K562 (cell line): Measurements from ENCODE around the gene PALM3. TPM values are rescaled to one million over a fixed set of nuclear protein-coding genes. Genes with fewer than 3 reads are reported as not detected.

Experiments
- BCOR ChIP-seq: fragments of 450-650 bp; IDR thresholded peaks from 2 replicates; pipeline ENCODE4 v1.6.1; 2016
- CBX3 ChIP-seq, 2 experiments: IDR thresholded peaks; 1 replicate in 1 of 2; 2 replicates in 1 of 2; pipeline ENCODE4 v1.6.1; 2012; ENCODE audit warnings: inconsistent platforms in 2 of 2, low read length in 2 of 2, borderline replicate concordance in 1 of 2, control low read depth in 1 of 2
- CHD4 ChIP-seq: fragments of 200-600 bp; sonication (generic); IDR thresholded peaks from 3 replicates; pipeline ENCODE4 v1.6.1; 2012; ENCODE audit warnings: low read depth, mild to moderate bottlenecking, mixed read lengths, low read length, inconsistent platforms; ENCODE audit not compliant: insufficient read depth, insufficient replicate concordance, poor library complexity, severe bottlenecking
- FOXK1 ChIP-seq: sonication (generic); formaldehyde crosslinking; IDR thresholded peaks from 2 replicates; pipeline ENCODE4 v1.8.0; 2022; ENCODE audit warnings: missing genetic modification reagents, mild to moderate bottlenecking, borderline replicate concordance
- GATAD2B ChIP-seq: fragments of 450-650 bp; IDR thresholded peaks from 2 replicates; pipeline ENCODE4 v1.6.1; 2017; ENCODE audit warnings: mild to moderate bottlenecking, borderline replicate concordance
- HIVEP1 ChIP-seq: fragments of 250-450 bp; sonication (Bioruptor Pico); IDR thresholded peaks from 2 replicates; pipeline ENCODE4 v1.4.0; 2020; ENCODE audit warnings: mild to moderate bottlenecking
- HNRNPLL ChIP-seq: fragments of 200-400 bp; formaldehyde crosslinking; IDR thresholded peaks from 2 replicates; pipeline ENCODE4 v1.6.1; 2017; ENCODE audit warnings: low read length, low read depth, mild to moderate bottlenecking; ENCODE audit not compliant: poor library complexity, severe bottlenecking
- KLF13 ChIP-seq: fragments of 450-650 bp; IDR thresholded peaks from 2 replicates; pipeline ENCODE4 v1.6.1; 2016; ENCODE audit warnings: missing genetic modification characterization, low read depth, mild to moderate bottlenecking, missing compliant biosample characterization, moderate library complexity, borderline replicate concordance
- MIER1 ChIP-seq: fragments of 450-650 bp; IDR thresholded peaks from 2 replicates; pipeline ENCODE4 v1.6.1; 2016; ENCODE audit warnings: antibody characterized with exemption, mild to moderate bottlenecking, low read depth
- RBM14 ChIP-seq: fragments of 200-400 bp; formaldehyde crosslinking; IDR thresholded peaks from 2 replicates; pipeline ENCODE4 v1.6.1; 2018; ENCODE audit warnings: low read depth, mild to moderate bottlenecking, low read length, moderate library complexity, borderline replicate concordance; ENCODE audit not compliant: insufficient read depth
- RBM25 ChIP-seq: fragments of 200-400 bp; formaldehyde crosslinking; IDR thresholded peaks from 2 replicates; pipeline ENCODE4 v1.6.1; 2018; ENCODE audit warnings: low read length, low read depth, moderate library complexity; ENCODE audit not compliant: severe bottlenecking
- RCOR1 ChIP-seq, 2 experiments: IDR thresholded peaks; 2 replicates each; pipeline ENCODE4 v1.6.1; 2012; ENCODE audit warnings: low read depth in 2 of 2, low read length in 2 of 2, borderline replicate concordance in 1 of 2, improper control_type of control experiment in 1 of 2
- SRSF3 ChIP-seq: fragments of 200-400 bp; formaldehyde crosslinking; IDR thresholded peaks from 2 replicates; pipeline ENCODE4 v1.6.1; 2016; ENCODE audit warnings: mild to moderate bottlenecking, low read length, moderate library complexity; ENCODE audit not compliant: insufficient read depth
- TRIM24 ChIP-seq, 2 experiments: fragments of 450-650 bp; IDR thresholded peaks; 2 replicates each; pipeline ENCODE4 v1.6.1; 2016
- XRCC3 ChIP-seq: fragments of 450-650 bp; IDR thresholded peaks from 2 replicates; pipeline ENCODE4 v1.6.1; 2017; ENCODE audit warnings: mild to moderate bottlenecking, moderate library complexity
- XRCC5 ChIP-seq: fragments of 200-400 bp; formaldehyde crosslinking; IDR thresholded peaks from 2 replicates; pipeline ENCODE4 v1.6.1; 2017; ENCODE audit warnings: low read depth, mild to moderate bottlenecking, low read length
- ZNF121 ChIP-seq: sonication (generic); formaldehyde crosslinking; conservative IDR thresholded peaks from 2 replicates; pipeline ENCODE4 v1.8.0; 2022; ENCODE audit warnings: missing genetic modification reagents
- ZNF224 ChIP-seq: sonication (generic); formaldehyde crosslinking; IDR thresholded peaks from 2 replicates; pipeline ENCODE4 v1.8.0; 2022; ENCODE audit warnings: mild to moderate bottlenecking, missing genetic modification reagents
- polyA plus RNA-seq, 8 experiments: library from polyadenylated mRNA; depleted of rRNA in 4 of 8; stranded (reverse) in 5 of 8; unstranded in 3 of 8; fragments of >200 nt; fragmentation: Nextera tagmentation in 2 of 8; fragmentation: Illumina TruSeq in 1 of 8; extraction: Ambion mirVana in 2 of 8; extraction: Trizol in 1 of 8; gene quantifications; 2 replicates each; pipeline versions ENCODE4 v1.2.1 to v1.2.3, GENCODE V29; 2011 to 2014; ENCODE audit warnings: inconsistent platforms in 1 of 8, missing spikeins in 1 of 8
- total RNA-seq, 7 experiments: library from RNA; depleted of rRNA in 6 of 7; stranded (reverse); fragments of >200 nt in 6 of 7; fragmentation: Illumina TruSeq in 2 of 7; extraction: Trizol in 2 of 7; gene quantifications; 2 replicates each; pipeline versions ENCODE4 v1.2.1 to v1.2.3, GENCODE V29; 2011 to 2021; ENCODE audit warnings: low replicate concordance in 1 of 7
- TF ChIP-seq, protein P1 (sequence below): fragments of 250-450 bp; sonication (Bioruptor Pico); IDR thresholded peaks from 2 replicates; pipeline ENCODE4 v1.9.0; 2021; ENCODE audit warnings: mild to moderate bottlenecking, inconsistent platforms
- TF ChIP-seq, protein P2 (sequence below): fragments of 250-450 bp; sonication (Bioruptor Pico); IDR thresholded peaks from 2 replicates; pipeline ENCODE4 v1.8.0; 2022; ENCODE audit warnings: inconsistent platforms
- TF ChIP-seq, protein P3 (sequence below): fragments of 250-450 bp; sonication (Bioruptor Pico); IDR thresholded peaks from 2 replicates; pipeline ENCODE4 v1.5.0; 2020; ENCODE audit warnings: mild to moderate bottlenecking, borderline replicate concordance
- TF ChIP-seq, protein P4 (sequence below), 2 experiments: fragments of 450-650 bp in 1 of 2; sonication (generic) in 1 of 2; formaldehyde crosslinking; conservative IDR thresholded peaks; 2 replicates each; pipeline versions ENCODE4 v1.4.0 to v1.8.1; 2020 to 2022; ENCODE audit warnings: mild to moderate bottlenecking in 1 of 2, missing genetic modification reagents in 1 of 2

The PALM3 gene
- total and polyA plus RNA-seq, 9 of the 15 experiments (the other 6 are each of a cell fraction or from before 2014, with no cell fraction given), result 0.07 to 9.3 (median 3.3) TPM

DNA sequence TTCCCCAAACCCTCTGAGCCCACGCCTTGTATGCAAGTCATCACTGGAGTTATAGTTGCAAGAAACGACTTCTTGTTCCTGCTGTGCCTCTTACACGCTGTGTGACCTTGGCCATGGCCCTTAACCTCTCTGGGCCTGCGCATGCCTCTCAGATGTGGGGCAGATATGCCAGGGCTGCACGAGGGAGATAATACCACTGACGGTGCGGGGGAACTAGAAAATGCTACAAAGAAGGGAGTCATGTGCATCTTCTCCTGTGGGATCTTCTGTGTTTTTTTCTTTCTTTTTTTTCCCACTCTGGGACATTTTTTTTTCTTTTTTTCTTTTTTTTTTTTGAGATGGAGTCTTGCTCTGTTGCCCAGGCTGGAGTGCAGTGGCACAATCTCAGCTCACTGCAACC lies 33.0 kb upstream of the PALM3 start (continued):
- no peak for TF ChIP-seq FOXK1 (CRISPR knock-in tag)
- TF ChIP-seq HNRNPLL, result no peak
- TF ChIP-seq ZNF224, result no peak
- peak; percentile 99 for TF ChIP-seq BCOR
- peak in 1 of 2 experiments; percentile 17; a peak in 1 of 4 replicates for TF ChIP-seq TRIM24 (IDR thresholded peaks at IDR 0.05)
- TF ChIP-seq HIVEP1 (CRISPR knock-in tag), result no peak
- TF ChIP-seq, protein P1, sequence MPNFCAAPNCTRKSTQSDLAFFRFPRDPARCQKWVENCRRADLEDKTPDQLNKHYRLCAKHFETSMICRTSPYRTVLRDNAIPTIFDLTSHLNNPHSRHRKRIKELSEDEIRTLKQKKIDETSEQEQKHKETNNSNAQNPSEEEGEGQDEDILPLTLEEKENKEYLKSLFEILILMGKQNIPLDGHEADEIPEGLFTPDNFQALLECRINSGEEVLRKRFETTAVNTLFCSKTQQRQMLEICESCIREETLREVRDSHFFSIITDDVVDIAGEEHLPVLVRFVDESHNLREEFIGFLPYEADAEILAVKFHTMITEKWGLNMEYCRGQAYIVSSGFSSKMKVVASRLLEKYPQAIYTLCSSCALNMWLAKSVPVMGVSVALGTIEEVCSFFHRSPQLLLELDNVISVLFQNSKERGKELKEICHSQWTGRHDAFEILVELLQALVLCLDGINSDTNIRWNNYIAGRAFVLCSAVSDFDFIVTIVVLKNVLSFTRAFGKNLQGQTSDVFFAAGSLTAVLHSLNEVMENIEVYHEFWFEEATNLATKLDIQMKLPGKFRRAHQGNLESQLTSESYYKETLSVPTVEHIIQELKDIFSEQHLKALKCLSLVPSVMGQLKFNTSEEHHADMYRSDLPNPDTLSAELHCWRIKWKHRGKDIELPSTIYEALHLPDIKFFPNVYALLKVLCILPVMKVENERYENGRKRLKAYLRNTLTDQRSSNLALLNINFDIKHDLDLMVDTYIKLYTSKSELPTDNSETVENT (CRISPR knock-in tag), result no peak
- TF ChIP-seq, protein P2, sequence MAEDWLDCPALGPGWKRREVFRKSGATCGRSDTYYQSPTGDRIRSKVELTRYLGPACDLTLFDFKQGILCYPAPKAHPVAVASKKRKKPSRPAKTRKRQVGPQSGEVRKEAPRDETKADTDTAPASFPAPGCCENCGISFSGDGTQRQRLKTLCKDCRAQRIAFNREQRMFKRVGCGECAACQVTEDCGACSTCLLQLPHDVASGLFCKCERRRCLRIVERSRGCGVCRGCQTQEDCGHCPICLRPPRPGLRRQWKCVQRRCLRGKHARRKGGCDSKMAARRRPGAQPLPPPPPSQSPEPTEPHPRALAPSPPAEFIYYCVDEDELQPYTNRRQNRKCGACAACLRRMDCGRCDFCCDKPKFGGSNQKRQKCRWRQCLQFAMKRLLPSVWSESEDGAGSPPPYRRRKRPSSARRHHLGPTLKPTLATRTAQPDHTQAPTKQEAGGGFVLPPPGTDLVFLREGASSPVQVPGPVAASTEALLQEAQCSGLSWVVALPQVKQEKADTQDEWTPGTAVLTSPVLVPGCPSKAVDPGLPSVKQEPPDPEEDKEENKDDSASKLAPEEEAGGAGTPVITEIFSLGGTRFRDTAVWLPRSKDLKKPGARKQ (CRISPR knock-in tag), result no peak
- TF ChIP-seq RCOR1 (IDR thresholded peaks at IDR 0.05; ENCODE audit: borderline replicate concordance in 1 of 2, low read depth in 2 of 2, low read length in 2 of 2), result peak in 1 of 2 experiments; percentile 67; a peak in 2 of 4 replicates
- TF ChIP-seq XRCC3, result no peak
- TF ChIP-seq MIER1, result peak; percentile 81; the same call in 1 of the 2 replicates
- TF ChIP-seq, protein P3, sequence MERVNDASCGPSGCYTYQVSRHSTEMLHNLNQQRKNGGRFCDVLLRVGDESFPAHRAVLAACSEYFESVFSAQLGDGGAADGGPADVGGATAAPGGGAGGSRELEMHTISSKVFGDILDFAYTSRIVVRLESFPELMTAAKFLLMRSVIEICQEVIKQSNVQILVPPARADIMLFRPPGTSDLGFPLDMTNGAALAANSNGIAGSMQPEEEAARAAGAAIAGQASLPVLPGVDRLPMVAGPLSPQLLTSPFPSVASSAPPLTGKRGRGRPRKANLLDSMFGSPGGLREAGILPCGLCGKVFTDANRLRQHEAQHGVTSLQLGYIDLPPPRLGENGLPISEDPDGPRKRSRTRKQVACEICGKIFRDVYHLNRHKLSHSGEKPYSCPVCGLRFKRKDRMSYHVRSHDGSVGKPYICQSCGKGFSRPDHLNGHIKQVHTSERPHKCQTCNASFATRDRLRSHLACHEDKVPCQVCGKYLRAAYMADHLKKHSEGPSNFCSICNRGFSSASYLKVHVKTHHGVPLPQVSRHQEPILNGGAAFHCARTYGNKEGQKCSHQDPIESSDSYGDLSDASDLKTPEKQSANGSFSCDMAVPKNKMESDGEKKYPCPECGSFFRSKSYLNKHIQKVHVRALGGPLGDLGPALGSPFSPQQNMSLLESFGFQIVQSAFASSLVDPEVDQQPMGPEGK (CRISPR knock-in tag), result no peak
- no peak for TF ChIP-seq SRSF3
- peak; percentile 52 for TF ChIP-seq CHD4
- peak in 1 of 2 experiments; percentile 55; a peak in 1 of 3 replicates for TF ChIP-seq CBX3 (IDR thresholded peaks at IDR 0.05; ENCODE audit: borderline replicate concordance in 1 of 2, low read length in 2 of 2)
- TF ChIP-seq KLF13 (tag), result no peak
- no peak for TF ChIP-seq GATAD2B
- TF ChIP-seq RBM14, result no peak
- peak; percentile 16; the same call in 1 of the 2 replicates for TF ChIP-seq ZNF121
- TF ChIP-seq RBM25, result peak; percentile 98
- no peak for TF ChIP-seq XRCC5
- TF ChIP-seq, protein P4, sequence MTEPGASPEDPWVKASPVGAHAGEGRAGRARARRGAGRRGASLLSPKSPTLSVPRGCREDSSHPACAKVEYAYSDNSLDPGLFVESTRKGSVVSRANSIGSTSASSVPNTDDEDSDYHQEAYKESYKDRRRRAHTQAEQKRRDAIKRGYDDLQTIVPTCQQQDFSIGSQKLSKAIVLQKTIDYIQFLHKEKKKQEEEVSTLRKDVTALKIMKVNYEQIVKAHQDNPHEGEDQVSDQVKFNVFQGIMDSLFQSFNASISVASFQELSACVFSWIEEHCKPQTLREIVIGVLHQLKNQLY (CRISPR knock-in tag; conservative IDR thresholded peaks at IDR 0.05), result no peak
